ENCODE results near the gene MTCP1.

DNA sequence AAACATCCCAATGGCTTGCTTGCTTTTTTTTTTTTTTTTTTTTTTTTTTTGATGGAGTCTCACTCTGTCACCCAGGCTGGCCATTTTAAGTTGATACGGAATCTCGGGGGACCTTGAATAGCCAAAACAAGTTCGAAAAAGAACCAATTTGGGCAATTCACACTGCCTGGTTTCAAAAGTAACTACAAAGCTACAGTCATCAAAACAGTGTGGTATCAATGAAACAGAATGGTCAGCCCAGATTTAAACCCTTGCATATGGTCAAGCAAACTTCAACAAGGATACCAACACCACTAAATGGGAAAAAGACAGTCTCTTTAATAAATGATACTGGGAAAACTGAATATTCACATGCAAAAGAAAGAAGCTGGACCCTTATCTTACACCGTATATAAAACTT, 42.2 kb upstream of the MTCP1 start:
- TF ChIP-seq POLR2A (IDR thresholded peaks at IDR 0.05; ENCODE audit: low read depth, low read length) (no peak), POLR2AphosphoS5 (IDR thresholded peaks at IDR 0.05; ENCODE audit: insufficient read depth, low read depth, low read length) (no peak), EZH2 (IDR thresholded peaks at IDR 0.05; ENCODE audit: borderline replicate concordance, low read depth, low read length, severe bottlenecking) (no peak)

Measured in endothelial cell of umbilical vein (primary cell).